GM20000 (cell line): ENCODE results near the gene SYNE2.

Experiments used
- DNase-seq: peaks from one replicate; pipeline ENCODE4 v3.0.0; 2012; ENCODE audit warnings: low spot score
- CTCF ChIP-seq: IDR thresholded peaks from 2 replicates; pipeline ENCODE4 v1.5.1; 2012; ENCODE audit warnings: mild to moderate bottlenecking, control low read depth; ENCODE audit errors: extremely low read depth, missing control alignments

Gene SYNE2

GRCh38 chr14:63852271-63852816 is 460 bp upstream of the SYNE2 start:
- no peak for DNase-seq
- TF ChIP-seq CTCF, result no peak

- no peak for TF ChIP-seq CTCF
- DNase-seq, result peak; percentile 73
These were observed 1.1 kb downstream of the SYNE2 start for GRCh38 chr14:63853831-63854293.

GRCh38 chr14:63854330-63854729 is 1.5 kb downstream of the SYNE2 start:
- no peak for TF ChIP-seq CTCF
- DNase-seq, result no peak

DNA sequence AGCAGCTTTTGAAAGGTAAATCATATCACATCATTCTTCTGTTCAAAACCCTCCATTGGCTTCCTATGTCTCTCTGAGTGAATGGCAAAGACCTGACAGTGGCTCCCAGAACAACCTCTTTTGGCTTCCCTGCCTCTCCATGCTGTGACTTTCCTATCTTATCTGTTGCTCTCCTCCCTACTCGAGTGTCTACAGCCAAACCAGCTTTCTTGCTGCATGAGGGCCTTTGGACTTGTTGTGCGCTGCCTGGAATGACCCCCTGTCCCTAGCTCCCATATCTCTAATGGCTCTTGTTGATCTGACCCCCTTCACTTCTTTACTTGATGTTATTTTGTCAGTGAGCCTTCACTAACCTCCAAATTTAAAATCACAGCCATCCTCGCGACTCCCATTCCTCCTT is 2.5 kb downstream of the SYNE2 start:
- no peak for TF ChIP-seq CTCF
- no peak for DNase-seq

- DNase-seq, result no peak
- no peak for TF ChIP-seq CTCF
These were observed 4.7 kb downstream of the SYNE2 start for GRCh38 chr14:63857466-63858030.

DNA sequence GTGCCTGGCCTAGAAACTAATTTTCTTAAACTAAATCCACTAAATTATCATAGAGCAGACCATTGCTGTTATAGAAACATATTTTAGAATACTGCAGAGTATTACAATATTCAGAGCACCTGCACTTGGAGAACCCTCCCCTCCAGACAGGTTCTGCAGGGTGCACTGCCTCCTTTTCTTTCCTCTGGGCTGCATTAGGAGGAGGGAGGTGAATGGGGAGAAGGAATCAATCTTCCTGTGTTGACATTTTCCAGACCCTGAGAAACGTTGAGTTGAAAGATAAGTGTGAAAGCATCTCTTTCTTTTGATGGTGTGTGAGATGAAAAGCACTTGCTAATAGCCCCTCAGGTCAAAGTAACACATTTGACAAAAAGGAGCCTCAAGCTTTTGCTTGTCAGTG is 7.3 kb downstream of the SYNE2 start:
- TF ChIP-seq CTCF, result no peak
- no peak for DNase-seq

DNA sequence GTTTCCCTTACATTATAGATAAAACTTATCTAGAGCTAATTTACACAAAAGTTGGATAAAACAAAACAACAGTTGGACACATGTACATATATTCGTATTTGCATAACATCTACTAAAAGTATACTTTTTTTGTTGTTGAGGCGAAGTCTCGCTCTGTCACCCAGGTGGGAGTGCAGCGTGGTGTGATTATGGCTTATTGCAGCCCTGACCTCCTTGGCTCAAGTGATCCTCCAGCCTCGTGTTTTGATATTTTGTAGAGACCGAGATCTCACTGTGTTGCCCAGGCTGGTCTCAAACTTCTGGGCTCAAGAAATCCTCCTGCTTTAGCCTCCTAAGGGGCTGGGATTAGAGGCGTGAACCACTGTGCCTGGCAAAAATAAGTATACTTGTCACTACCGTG is 9.4 kb downstream of the SYNE2 start:
- DNase-seq, result no peak
- TF ChIP-seq CTCF, result no peak
